ENCODE measurements around the gene CHRM1. TPM values are rescaled to one million over a fixed set of nuclear protein-coding genes. Genes with fewer than 3 reads are reported as not detected.

The CHRM1 gene
- polyA plus RNA-seq, 1 experiment: not detected

Small RNAs within 50 kb of the gene (small RNA-seq; reads per million reads assigned to genes)
- not detected for gene RN7SL259P (ENCODE audit: insufficient read length, low read depth)

Other genes with a start within 250 kb of the CHRM1 start
- gene UQCC3, start 249.7 kb downstream of the CHRM1 start, polyA plus RNA-seq (2011; rRNA removed): 5.4 and 6.2 TPM in 2 replicates
- 2.4 and 3.2 TPM in 2 replicates for gene LBHD1, start 249.1 kb downstream of the CHRM1 start, polyA plus RNA-seq (2011; rRNA removed)
- gene UBXN1, start 242.3 kb downstream of the CHRM1 start, polyA plus RNA-seq (2011; rRNA removed): 92.8 and 100 TPM in 2 replicates
- gene LRRN4CL, start 231.8 kb downstream of the CHRM1 start, polyA plus RNA-seq (2011; rRNA removed): 4.1 and 5.7 TPM in 2 replicates
- gene BSCL2, start 213.9 kb downstream of the CHRM1 start, polyA plus RNA-seq (2011; rRNA removed): 42.8 and 63.7 TPM in 2 replicates
- 0.11 TPM in 1 of 2 replicates, not detected in the other for gene GNG3, start 213.7 kb downstream of the CHRM1 start, polyA plus RNA-seq (2011; rRNA removed)
- gene HNRNPUL2, start 193.9 kb downstream of the CHRM1 start, polyA plus RNA-seq (2011; rRNA removed): 26.6 and 28.2 TPM in 2 replicates
- gene TTC9C, start 192.9 kb downstream of the CHRM1 start, polyA plus RNA-seq (2011; rRNA removed): 32.2 and 32.5 TPM in 2 replicates
- 3.2 and 3.7 TPM in 2 replicates for gene ZBTB3, start 167.2 kb downstream of the CHRM1 start, polyA plus RNA-seq (2011; rRNA removed)
- 213 and 215 TPM in 2 replicates for gene POLR2G, start 159.8 kb downstream of the CHRM1 start, polyA plus RNA-seq (2011; rRNA removed)
- 8.9 and 13.4 TPM in 2 replicates for gene TAF6L, start 150.0 kb downstream of the CHRM1 start, polyA plus RNA-seq (2011; rRNA removed)
- gene TMEM179B, start 134.0 kb downstream of the CHRM1 start, polyA plus RNA-seq (2011; rRNA removed): 51.7 and 63.8 TPM in 2 replicates
- gene TMEM223, start 129.4 kb downstream of the CHRM1 start, polyA plus RNA-seq (2011; rRNA removed): 12.3 and 13.5 TPM in 2 replicates
- 48.9 and 66.1 TPM in 2 replicates for gene NXF1, start 115.9 kb downstream of the CHRM1 start, polyA plus RNA-seq (2011; rRNA removed)
- 51.7 and 52.1 TPM in 2 replicates for gene STX5, start 89.3 kb downstream of the CHRM1 start, polyA plus RNA-seq (2011; rRNA removed)
- gene TEX54, start 88.5 kb downstream of the CHRM1 start, polyA plus RNA-seq (2011; rRNA removed): not detected in 2 replicates
- gene WDR74, start 81.8 kb downstream of the CHRM1 start, polyA plus RNA-seq (2011; rRNA removed): 18.0 and 21.6 TPM in 2 replicates
- gene SLC3A2, start 40.5 kb downstream of the CHRM1 start, polyA plus RNA-seq (2011; rRNA removed): 263 and 284 TPM in 2 replicates
- gene SLC22A6, start 63.6 kb upstream of the CHRM1 start, polyA plus RNA-seq (2011; rRNA removed): not detected in 2 replicates
- gene SLC22A8, start 94.5 kb upstream of the CHRM1 start, polyA plus RNA-seq (2011; rRNA removed): not detected in 2 replicates
- gene SLC22A24, start 222.9 kb upstream of the CHRM1 start, polyA plus RNA-seq (2011; rRNA removed): not detected in 2 replicates